ENCODE results near the gene RPRD2.

GRCh38 chr1:150511551-150511950, 147.6 kb downstream of the RPRD2 start:
- TF ChIP-seq EZH2 (IDR thresholded peaks at IDR 0.05; ENCODE audit: borderline replicate concordance, low read depth, low read length, poor library complexity, severe bottlenecking): no peak
- TF ChIP-seq CTCF (conservative IDR thresholded peaks at IDR 0.05; ENCODE audit: low read depth, low read length): no peak

All from A673 (cell line).